ENCODE measurements around the gene TUBA1B. TPM values are rescaled to one million over a fixed set of nuclear protein-coding genes. Genes with fewer than 3 reads are reported as not detected.

The TUBA1B gene
- total RNA-seq, 1 donor from 2014 or later: 497 TPM

DNA sequence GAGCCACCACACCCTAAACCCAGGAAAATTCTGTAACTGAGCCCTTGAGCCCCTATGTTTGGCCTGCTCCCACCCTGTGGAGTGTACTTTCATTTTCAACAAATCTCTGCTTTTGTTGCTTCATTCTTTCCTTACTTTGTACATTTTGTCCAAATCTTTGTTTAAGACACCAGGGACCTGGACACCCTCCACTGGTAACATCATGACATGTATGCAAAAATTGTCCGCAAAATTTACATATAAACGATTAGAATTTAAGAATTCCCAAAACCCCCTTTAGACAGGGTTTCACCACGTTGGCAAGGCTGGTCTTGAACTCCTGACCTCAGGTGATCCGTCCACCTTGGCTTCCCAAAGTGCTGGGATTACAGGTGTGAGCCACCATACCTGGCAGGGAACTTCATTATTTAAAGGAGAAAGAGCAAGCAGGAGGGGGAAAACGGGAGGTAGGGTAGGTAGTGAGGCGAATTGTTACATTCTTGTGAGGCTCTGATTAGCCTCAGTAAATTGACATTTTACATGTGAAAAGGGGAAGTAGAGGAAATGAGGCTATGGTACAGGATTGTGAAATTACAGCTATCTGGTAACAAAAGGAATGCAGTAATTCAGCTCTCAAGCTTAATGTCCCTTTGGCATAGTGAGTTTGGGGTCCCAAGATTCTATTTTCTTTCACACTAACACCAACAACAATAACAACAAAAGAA lies 30.0 kb upstream of the TUBA1B start:
- DNase-seq (ENCODE audit: extremely low spot score, unreplicated experiment): no peak
- Mint-ChIP-seq H3K4me1 (ENCODE audit: unreplicated experiment) (no peaks in the 10 kb centered on the region), H3K9me3 (ENCODE audit: unreplicated experiment) (no peaks in the 10 kb centered on the region), H3K27me3 (ENCODE audit: unreplicated experiment) (no peaks in the 10 kb centered on the region), H3K36me3 (ENCODE audit: unreplicated experiment) (no peaks in the 10 kb centered on the region), H3K27ac (ENCODE audit: unreplicated experiment) (no peak overlapping the region), H3K4me3 (ENCODE audit: unreplicated experiment) (no peak overlapping the region)
- TF ChIP-seq, protein P1, sequence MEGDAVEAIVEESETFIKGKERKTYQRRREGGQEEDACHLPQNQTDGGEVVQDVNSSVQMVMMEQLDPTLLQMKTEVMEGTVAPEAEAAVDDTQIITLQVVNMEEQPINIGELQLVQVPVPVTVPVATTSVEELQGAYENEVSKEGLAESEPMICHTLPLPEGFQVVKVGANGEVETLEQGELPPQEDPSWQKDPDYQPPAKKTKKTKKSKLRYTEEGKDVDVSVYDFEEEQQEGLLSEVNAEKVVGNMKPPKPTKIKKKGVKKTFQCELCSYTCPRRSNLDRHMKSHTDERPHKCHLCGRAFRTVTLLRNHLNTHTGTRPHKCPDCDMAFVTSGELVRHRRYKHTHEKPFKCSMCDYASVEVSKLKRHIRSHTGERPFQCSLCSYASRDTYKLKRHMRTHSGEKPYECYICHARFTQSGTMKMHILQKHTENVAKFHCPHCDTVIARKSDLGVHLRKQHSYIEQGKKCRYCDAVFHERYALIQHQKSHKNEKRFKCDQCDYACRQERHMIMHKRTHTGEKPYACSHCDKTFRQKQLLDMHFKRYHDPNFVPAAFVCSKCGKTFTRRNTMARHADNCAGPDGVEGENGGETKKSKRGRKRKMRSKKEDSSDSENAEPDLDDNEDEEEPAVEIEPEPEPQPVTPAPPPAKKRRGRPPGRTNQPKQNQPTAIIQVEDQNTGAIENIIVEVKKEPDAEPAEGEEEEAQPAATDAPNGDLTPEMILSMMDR (IDR thresholded peaks at IDR 0.05): no peak

DNA sequence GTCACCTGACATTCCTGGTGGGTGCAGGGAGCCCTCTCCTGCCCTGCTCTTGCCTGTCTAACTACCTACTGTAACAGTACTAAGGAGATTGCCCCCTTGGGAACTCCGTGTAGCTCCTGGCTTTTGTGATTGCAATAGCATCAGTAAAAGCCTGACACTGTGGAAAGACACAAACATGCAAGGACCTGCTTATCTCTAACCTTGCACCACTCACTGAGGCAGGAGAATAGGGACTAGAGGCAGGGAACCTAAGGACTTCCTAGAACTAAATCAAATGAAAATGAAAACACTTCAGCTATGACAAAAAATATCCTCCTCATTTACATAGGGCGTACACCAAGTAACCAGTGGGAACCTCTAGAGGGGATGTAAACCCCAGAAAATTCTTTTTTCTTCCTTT lies 29.2 kb upstream of the TUBA1B start:
- H3K27ac Mint-ChIP-seq (ENCODE audit: unreplicated experiment): no peak overlapping the region
- H3K27me3 Mint-ChIP-seq (ENCODE audit: unreplicated experiment): no peaks in the 10 kb centered on the region
- no peaks in the 10 kb centered on the region for H3K9me3 Mint-ChIP-seq (ENCODE audit: unreplicated experiment)
- no peak overlapping the region for H3K4me3 Mint-ChIP-seq (ENCODE audit: unreplicated experiment)
- TF ChIP-seq, protein P1 (IDR thresholded peaks at IDR 0.05): no peak
- no peaks in the 10 kb centered on the region for H3K4me1 Mint-ChIP-seq (ENCODE audit: unreplicated experiment)
- DNase-seq (ENCODE audit: extremely low spot score, unreplicated experiment): no peak
- H3K36me3 Mint-ChIP-seq (ENCODE audit: unreplicated experiment): no peaks in the 10 kb centered on the region

DNA sequence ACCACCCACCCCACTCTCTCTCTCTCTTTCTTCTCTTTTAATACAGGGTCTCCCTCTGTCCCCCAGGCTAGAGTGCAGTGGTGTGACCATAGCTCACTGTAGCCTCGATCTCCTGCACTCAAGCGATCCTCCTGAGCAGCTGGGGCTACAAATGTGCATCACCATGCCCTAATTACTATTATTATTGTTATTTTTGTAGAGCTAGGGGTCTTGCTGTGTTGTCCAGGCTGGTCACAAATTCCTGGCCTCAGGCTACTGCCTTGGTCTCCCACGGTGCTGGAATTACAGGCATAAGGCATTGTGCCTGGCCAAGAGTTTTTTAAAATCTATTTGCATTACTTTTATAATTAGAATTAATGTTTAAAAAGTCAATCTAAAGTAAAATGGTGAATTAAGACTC lies 23.0 kb upstream of the TUBA1B start:
- no peak overlapping the region for H3K27ac Mint-ChIP-seq (ENCODE audit: unreplicated experiment)
- no peaks in the 10 kb centered on the region for H3K36me3 Mint-ChIP-seq (ENCODE audit: unreplicated experiment)
- no peaks in the 10 kb centered on the region for H3K27me3 Mint-ChIP-seq (ENCODE audit: unreplicated experiment)
- TF ChIP-seq, protein P1 (IDR thresholded peaks at IDR 0.05): no peak
- no peak overlapping the region for H3K4me3 Mint-ChIP-seq (ENCODE audit: unreplicated experiment)
- H3K4me1 Mint-ChIP-seq (ENCODE audit: unreplicated experiment): no peaks in the 10 kb centered on the region
- H3K9me3 Mint-ChIP-seq (ENCODE audit: unreplicated experiment): no peaks in the 10 kb centered on the region
- no peak for DNase-seq (ENCODE audit: extremely low spot score, unreplicated experiment)

DNA sequence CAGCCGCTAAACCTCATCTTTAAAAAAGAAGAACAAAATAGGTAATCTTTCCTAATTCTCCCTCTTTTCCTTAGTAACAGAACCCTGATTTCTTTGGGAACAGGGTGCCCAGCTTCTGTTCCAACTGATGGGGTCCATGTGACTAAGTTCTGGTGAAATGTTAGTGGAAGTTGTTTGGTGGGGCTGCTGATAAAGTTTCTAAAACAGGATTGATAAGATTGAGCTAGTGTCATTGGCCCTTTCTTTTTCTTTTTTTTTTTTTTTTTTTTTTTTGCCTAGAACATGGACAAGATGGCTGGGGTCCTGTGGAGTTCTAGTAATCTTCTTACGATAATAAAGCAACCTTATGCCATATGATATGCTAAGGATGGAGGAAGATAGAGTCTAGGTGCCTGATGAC lies 16.2 kb upstream of the TUBA1B start:
- H3K27ac Mint-ChIP-seq (ENCODE audit: unreplicated experiment): no peak overlapping the region
- TF ChIP-seq, protein P1 (IDR thresholded peaks at IDR 0.05): no peak
- H3K27me3 Mint-ChIP-seq (ENCODE audit: unreplicated experiment): no peaks in the 10 kb centered on the region
- DNase-seq (ENCODE audit: extremely low spot score, unreplicated experiment): no peak
- no peaks in the 10 kb centered on the region for H3K4me1 Mint-ChIP-seq (ENCODE audit: unreplicated experiment)
- H3K9me3 Mint-ChIP-seq (ENCODE audit: unreplicated experiment): no peaks in the 10 kb centered on the region
- H3K4me3 Mint-ChIP-seq (ENCODE audit: unreplicated experiment): no peak overlapping the region
- no peaks in the 10 kb centered on the region for H3K36me3 Mint-ChIP-seq (ENCODE audit: unreplicated experiment)

DNA sequence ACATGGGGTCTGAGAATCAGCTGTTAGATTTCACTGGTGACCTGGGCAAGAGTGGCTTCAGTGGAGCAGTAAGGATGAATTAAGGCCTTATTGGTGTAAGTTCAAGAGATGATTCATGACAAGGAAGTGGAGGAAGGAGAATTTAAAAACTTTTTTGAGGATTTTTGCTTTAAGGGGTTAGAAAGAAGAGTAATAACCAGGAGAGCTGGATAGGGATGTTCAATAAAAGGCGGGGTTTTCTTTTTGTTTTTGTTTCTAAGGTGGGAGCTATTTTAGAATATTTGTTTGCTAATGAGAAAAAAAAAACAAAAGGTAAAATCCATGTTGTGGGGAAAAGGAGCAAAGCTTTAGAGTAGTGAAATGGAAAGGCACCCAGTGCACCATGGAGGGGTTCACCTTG lies 15.2 kb upstream of the TUBA1B start:
- TF ChIP-seq, protein P1 (IDR thresholded peaks at IDR 0.05): no peak
- Mint-ChIP-seq H3K4me3 (ENCODE audit: unreplicated experiment) (no peak overlapping the region), H3K27ac (ENCODE audit: unreplicated experiment) (no peak overlapping the region), H3K9me3 (ENCODE audit: unreplicated experiment) (no peaks in the 10 kb centered on the region), H3K27me3 (ENCODE audit: unreplicated experiment) (no peaks in the 10 kb centered on the region), H3K4me1 (ENCODE audit: unreplicated experiment) (no peaks in the 10 kb centered on the region), H3K36me3 (ENCODE audit: unreplicated experiment) (no peaks in the 10 kb centered on the region)
- DNase-seq (ENCODE audit: extremely low spot score, unreplicated experiment): no peak

All from osteocyte (in vitro differentiated cells).